NCI-H2227 (cell line): Measurements from ENCODE around the gene ANO5.
"Not testable (repeated sequence)": the region's sequence is repeated elsewhere in the genome, so short reads cannot be mapped to it uniquely, and the experiment has no call there.

Experiments
- DNase-seq: peaks from one replicate; lab custom pipeline; 2025; ENCODE audit not compliant: unreplicated experiment; lab: John Stamatoyannopoulos, UW

The ANO5 gene

GRCh38 chr11:22197139-22198005 lies 4.5 kb downstream of the ANO5 start:
- no peak for DNase-seq

DNA sequence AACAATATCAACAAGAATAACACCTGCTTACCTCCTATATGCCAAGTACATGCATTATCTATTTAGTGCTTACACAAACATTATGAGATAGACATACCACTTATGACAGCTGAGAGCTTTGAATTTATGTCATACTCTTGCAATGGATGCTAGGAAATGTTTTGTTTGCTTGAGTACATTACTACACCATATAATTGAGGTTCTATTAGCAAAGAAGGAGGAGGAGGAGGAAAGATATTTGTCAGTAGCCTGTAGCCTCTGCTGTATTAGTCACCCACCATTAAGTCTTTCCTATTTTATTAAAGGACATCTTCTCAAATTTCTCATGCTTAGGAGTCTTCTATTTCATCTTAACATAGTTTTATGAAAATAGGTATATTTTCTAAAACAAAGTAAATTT lies 6.4 kb downstream of the ANO5 start:
- DNase-seq: peak; percentile 11

DNA sequence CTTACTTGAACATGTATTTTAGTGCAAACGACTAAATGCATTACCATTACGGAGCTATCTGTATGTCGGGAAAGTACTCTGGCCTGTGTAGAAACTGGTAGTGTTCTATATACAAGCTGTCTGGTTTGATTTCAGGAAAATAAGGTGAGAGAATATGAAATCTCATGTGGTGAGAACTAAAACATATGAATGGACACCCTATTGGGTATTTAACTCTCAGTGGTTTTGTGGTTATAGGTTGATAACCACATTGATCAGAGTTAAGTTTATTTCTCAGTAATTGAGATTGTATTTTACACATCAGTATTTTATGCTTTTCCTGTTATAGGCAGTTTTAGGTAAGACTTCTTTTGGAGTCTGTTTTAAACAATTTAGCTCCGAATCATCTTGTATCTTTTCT lies 10.4 kb downstream of the ANO5 start:
- no peak for DNase-seq

GRCh38 chr11:22207162-22207561 lies 14.3 kb downstream of the ANO5 start:
- DNase-seq: no peak

- DNase-seq: no peak
Measured at GRCh38 chr11:22208151-22208858, 15.4 kb downstream of the ANO5 start.

- no peak for DNase-seq
Measured at GRCh38 chr11:22216940-22217339, 24.1 kb downstream of the ANO5 start.

DNA sequence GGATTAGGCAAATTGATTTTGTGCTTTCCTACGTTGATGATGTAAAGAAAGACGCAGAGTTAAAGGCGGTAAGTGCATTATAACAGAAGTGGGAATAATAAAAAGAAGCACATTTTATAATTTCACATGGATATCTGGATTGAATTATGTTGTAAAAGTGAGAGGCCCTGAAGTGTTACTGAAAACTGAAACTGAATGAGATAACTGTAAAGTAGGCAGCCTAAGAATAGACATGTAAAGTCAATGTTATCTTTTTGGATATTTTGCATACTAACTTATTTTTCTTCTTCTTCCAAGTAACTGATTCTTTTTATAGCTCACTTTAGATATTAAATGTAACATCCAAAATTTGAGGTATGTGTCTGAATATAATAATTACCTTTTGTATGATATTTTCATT lies 28.3 kb downstream of the ANO5 start:
- no peak for DNase-seq

GRCh38 chr11:22225190-22225589 lies 32.3 kb downstream of the ANO5 start:
- no peak for DNase-seq

- DNase-seq: no peak
Measured at GRCh38 chr11:22234743-22235142, 41.9 kb downstream of the ANO5 start.

DNA sequence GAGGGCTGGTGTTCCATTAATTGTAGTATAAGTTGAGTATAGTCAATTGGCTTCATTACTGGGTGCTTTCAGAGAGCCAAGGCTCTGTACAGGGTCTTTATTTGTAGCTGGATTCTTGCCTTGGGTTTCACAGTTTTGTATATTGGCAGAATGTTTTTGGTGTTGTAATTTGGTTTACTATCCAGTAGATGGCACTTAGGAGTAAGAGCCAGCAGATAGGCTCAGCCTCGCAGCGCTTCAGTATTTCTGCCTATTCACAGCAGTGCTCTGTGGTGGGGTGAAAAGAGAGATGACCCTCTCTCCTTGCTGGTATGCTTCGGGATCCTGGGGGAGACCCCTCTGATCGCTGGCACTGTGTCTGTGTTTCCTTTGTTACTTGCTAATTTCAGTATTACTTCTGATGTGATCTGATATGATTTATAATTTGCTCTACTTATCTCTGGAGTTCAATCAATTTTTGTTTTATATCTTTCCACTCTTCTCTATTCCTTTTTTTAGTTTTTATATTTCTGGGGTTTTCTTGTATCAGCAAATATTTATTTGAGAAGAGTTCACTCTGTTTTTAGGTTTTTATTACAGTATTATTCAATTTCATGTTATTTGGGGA lies 52.2 kb downstream of the ANO5 start:
- peak; percentile 65 for DNase-seq

GRCh38 chr11:22246992-22247391 lies 54.1 kb downstream of the ANO5 start:
- DNase-seq: no peak

DNA sequence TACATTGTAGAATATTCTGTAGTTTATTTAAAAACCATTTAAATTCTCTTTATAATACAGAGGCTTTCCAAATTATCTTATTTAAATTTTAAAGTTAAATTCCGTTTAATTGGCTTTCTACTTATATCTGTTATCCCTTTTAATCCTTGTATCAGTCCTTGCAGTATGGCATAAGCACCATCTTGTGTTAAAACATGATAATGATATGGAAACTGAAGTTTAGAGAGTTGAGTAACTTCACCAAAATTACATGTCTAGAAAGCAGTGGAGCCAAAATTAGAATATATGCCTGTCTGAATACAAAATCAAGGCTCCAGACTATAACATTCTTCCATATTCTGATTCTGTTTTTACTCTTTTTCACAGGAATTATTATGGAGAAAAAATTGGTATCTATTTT lies 57.0 kb downstream of the ANO5 start:
- DNase-seq: no peak

GRCh38 chr11:22256876-22257275 lies 64.0 kb downstream of the ANO5 start:
- no peak for DNase-seq

DNA sequence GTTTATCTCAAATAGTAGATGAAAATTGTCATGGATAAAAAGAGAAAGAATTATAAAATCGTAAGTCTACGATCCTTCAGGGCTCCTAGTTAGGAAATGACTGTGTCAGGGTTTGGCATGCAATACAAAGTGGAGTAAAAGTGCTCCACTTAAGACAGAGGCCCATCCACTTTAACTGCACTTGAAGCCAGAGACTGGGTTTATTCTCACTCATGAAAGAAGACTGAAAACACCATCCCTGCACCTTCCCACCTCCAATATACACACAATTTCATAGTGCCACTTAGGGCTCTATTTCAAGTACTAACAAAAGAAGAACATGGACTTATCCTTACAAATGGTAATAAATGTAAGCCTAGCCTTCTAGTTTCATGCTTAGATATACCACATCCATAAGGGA lies 70.7 kb downstream of the ANO5 start:
- DNase-seq: no peak

GRCh38 chr11:22268983-22269624 lies 76.2 kb downstream of the ANO5 start:
- not testable (repeated sequence) for DNase-seq

DNA sequence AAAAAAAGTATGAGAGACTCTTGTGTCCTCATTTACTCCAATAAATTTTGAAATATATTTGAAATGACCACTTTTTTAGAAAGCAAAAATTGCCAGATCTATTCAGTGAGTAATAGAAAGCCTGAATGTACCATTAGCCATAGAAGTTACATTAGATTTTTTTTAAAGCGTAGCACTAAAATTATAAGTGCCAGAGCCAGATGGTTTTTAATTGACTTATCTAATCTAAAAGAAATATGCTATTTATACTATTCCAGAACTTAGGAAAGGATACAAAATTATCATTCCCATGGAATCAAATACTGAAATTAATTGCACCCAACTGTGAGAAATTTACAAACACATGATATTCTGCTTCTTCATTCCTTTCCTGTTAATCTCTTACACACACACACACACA lies 80.9 kb downstream of the ANO5 start:
- no peak for DNase-seq

GRCh38 chr11:22275600-22275999 lies 82.7 kb downstream of the ANO5 start:
- DNase-seq: no peak

- no peak for DNase-seq
Measured at GRCh38 chr11:22276535-22276934, 83.7 kb downstream of the ANO5 start.

GRCh38 chr11:22284991-22285390 lies 92.1 kb downstream of the ANO5 start:
- not testable (repeated sequence) for DNase-seq

DNA sequence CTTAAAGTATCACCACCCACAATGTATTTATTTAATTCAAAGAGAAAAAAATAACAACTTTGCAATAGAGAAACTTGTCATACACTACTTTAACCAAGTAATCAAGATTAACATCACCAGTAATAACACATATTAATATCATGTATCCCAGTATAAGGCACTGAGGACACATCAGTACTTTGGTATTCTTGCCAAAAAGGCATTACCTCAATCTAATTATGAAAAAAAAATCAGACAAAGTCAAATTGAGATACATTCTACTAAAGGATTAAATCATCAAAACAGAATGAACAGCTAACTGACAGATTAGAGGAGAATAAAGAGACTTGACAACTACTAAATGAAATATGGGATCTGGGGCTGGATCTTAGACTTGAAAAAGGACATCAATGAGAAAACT lies 109.5 kb downstream of the ANO5 start:
- no peak for DNase-seq

GRCh38 chr11:22304337-22304961 lies 111.6 kb downstream of the ANO5 start:
- peak; percentile 59 for DNase-seq
